Measurements from ENCODE around the gene EIF4A3. TPM values are rescaled to one million over a fixed set of nuclear protein-coding genes. Genes with fewer than 3 reads are reported as not detected.

The EIF4A3 gene
- total RNA-seq, 1 experiment from 2014 or later: 190 TPM

DNA sequence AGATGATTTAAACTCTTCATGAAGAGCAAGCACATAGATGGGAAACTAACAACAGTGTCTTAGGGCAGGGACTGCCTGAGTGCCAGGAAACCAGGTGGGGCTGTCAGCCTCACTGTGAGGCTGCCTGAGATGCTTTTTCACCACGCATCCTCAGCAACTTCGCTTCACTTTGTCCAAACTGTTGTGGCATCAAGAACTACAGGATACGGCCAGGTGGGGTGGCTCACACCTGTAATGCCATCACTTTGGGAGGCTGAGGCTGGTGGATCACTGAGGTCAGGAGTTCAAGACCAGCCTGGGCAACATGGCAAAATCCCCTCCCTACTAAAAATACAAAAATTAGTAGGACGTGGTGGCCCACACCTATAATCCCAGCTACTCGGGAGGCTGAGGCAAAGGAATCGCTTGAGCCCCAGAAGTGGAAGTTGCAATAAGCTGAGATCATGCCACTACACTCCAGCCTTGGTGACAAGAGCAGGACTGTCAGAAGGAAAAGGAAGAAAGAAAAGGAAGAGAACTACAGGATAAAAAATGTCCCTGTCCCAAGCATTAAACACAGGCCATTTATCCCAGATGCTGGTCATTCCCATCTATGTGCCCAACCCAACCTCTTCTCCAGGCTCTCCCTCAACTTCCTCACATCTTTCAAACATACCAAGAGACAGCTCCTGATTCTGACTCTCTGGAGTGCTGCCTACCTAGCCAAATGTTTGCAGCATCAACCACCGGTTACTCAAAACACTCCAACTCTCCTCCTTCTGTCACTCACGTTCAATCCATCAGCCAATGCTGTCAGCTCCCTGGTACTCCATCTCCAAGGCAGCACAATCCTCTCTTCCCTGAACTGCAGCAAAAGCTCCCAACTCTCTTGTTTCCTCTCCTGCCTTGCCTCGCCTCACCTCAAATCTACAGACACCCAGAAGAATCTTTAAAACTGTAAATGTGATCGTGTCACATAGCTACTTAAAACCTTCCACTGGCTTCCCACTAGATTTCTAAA lies 1.6 kb downstream of the EIF4A3 start:
- Mint-ChIP-seq H3K27me3 (ENCODE audit: insufficient read depth, unreplicated experiment) (no peaks in the 10 kb centered on the region), H3K4me1 (ENCODE audit: low read depth, unreplicated experiment) (peaks cover 11% of the 10 kb centered on the region), H3K9me3 (ENCODE audit: unreplicated experiment) (no peaks in the 10 kb centered on the region), H3K36me3 (ENCODE audit: insufficient read depth, unreplicated experiment) (peaks cover 62% of the 10 kb centered on the region), H3K27ac (ENCODE audit: unreplicated experiment) (peak overlapping the region; percentile 55), H3K4me3 (ENCODE audit: unreplicated experiment) (peak overlapping the region; percentile 81)
- TF ChIP-seq, protein P1, sequence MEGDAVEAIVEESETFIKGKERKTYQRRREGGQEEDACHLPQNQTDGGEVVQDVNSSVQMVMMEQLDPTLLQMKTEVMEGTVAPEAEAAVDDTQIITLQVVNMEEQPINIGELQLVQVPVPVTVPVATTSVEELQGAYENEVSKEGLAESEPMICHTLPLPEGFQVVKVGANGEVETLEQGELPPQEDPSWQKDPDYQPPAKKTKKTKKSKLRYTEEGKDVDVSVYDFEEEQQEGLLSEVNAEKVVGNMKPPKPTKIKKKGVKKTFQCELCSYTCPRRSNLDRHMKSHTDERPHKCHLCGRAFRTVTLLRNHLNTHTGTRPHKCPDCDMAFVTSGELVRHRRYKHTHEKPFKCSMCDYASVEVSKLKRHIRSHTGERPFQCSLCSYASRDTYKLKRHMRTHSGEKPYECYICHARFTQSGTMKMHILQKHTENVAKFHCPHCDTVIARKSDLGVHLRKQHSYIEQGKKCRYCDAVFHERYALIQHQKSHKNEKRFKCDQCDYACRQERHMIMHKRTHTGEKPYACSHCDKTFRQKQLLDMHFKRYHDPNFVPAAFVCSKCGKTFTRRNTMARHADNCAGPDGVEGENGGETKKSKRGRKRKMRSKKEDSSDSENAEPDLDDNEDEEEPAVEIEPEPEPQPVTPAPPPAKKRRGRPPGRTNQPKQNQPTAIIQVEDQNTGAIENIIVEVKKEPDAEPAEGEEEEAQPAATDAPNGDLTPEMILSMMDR (IDR thresholded peaks at IDR 0.05; ENCODE audit: insufficient read depth in 1 of 2, low read depth in 1 of 2, low read length in 1 of 2, severe bottlenecking in 1 of 2, unreplicated experiment in 1 of 2): no peak
- intact Hi-C loops (cut with micrococcal nuclease; ENCODE audit: unreplicated experiment): loop anchor here (5.0 kb wide), 1 partner anchor 77 kb away; the partner anchor contains the start of genes SGSH and SLC26A11
- ChIA-PET POLR2A (interaction anchor here (0.6 to 1.7 kb wide), 5 partner anchors 18 to 1878 kb away, joined by 3 to 15 read pairs (median 8); partner anchors contain the start of genes GAA, LRRC45 and SLC26A11), CTCF (interaction anchor here (0.6 to 2.5 kb wide), 2 partner anchors 21 to 44 kb away, joined by 3 to 16 read pairs; partner anchors contain the start of gene GAA)
- no peak for DNase-seq
- H3K4me3 ChIP-seq (ENCODE audit: low read depth, low read length): peak overlapping the region; percentile 99
- peaks cover 10% of the 10 kb centered on the region for H3K4me1 ChIP-seq
- no peaks in the 10 kb centered on the region for H3K27me3 ChIP-seq (replicated peaks; ENCODE audit: control insufficient read depth, insufficient read depth, low read length)
- BruUV-seq (replicated peaks): TSS peak; percentile 47
- H3K36me3 ChIP-seq (ENCODE audit: control insufficient read depth, insufficient read depth, low read length): peaks cover 5% of the 10 kb centered on the region
- H3K9me3 ChIP-seq: no peaks in the 10 kb centered on the region

DNA sequence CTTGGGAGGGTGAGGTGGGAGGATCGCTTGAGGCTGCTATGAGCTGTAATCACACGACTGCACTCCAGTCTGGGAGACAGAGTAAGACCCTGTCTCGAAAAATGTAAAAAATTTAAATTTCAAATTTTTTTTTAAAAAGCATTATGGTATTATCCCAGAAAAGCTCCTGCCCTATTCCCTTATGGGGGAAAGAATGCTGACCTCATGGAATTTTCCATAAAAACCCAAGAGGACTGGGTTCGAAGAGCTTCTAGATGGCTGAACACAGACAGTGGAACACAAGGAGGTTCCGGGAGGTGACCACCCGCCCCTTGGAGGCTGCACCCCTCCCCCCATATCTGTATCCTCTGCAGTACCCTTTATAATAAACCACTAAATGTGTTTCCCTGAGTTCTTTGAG lies 4.0 kb downstream of the EIF4A3 start:
- no TSS peak for BruUV-seq (replicated peaks)
- no peaks in the 10 kb centered on the region for H3K27me3 ChIP-seq (replicated peaks; ENCODE audit: control insufficient read depth, insufficient read depth, low read length)
- no peaks in the 10 kb centered on the region for H3K9me3 ChIP-seq
- H3K4me1 ChIP-seq: peaks cover 10% of the 10 kb centered on the region
- TF ChIP-seq, protein P1 (IDR thresholded peaks at IDR 0.05; ENCODE audit: insufficient read depth in 1 of 2, low read depth in 1 of 2, low read length in 1 of 2, severe bottlenecking in 1 of 2, unreplicated experiment in 1 of 2): no peak
- no peak overlapping the region for H3K4me3 ChIP-seq (ENCODE audit: low read depth, low read length)
- Mint-ChIP-seq H3K27ac (ENCODE audit: unreplicated experiment) (no peak overlapping the region), H3K9me3 (ENCODE audit: unreplicated experiment) (no peaks in the 10 kb centered on the region), H3K27me3 (ENCODE audit: insufficient read depth, unreplicated experiment) (no peaks in the 10 kb centered on the region), H3K4me1 (ENCODE audit: low read depth, unreplicated experiment) (peaks cover 11% of the 10 kb centered on the region), H3K36me3 (ENCODE audit: insufficient read depth, unreplicated experiment) (peaks cover 86% of the 10 kb centered on the region), H3K4me3 (ENCODE audit: unreplicated experiment) (no peak overlapping the region)
- H3K36me3 ChIP-seq (ENCODE audit: control insufficient read depth, insufficient read depth, low read length): peaks cover 5% of the 10 kb centered on the region
- CTCF ChIA-PET: interaction anchor here (1.0 kb wide), 1 partner anchor 19 kb away, joined by 3 read pairs; no protein-coding TSS in a partner anchor
- intact Hi-C loops (cut with micrococcal nuclease; ENCODE audit: unreplicated experiment): no loop called here
- POLR2A ChIA-PET: no interaction called here
- DNase-seq: no peak

DNA sequence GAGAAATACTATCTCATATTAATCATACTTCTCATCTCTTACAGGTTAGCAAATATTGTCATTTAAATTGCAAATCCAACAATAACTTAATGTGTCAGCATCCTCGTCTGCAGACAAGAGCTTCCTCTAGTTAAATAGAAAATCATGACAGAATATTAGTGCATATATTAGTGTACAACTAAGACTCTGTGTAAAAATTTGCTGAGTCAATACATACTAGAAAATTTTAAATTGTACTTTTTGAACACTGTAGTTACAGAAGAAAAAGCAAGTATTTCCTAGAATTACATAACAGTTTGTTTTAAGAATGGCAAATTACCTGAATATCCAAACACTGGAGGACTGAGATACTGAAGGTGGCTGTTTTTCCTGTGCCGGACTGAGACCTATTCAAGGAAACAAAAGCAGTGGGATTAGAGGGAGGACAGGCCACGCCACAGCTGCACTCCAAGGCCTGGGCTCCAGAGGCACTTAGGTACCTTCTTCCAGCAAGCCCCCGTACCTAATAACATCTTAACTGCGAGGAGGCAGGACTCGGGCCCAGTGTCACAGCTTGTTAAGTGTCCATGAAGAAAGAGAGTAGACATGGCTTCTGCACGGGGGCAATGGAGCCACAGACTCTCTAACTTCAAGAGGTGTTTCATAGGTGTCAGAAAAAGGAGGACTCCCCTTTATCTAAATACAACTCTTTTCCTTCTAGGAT lies 5.3 kb downstream of the EIF4A3 start:
- TF ChIP-seq, protein P1 (IDR thresholded peaks at IDR 0.05; ENCODE audit: insufficient read depth in 1 of 2, low read depth in 1 of 2, low read length in 1 of 2, severe bottlenecking in 1 of 2, unreplicated experiment in 1 of 2): no peak
- Mint-ChIP-seq H3K27me3 (ENCODE audit: insufficient read depth, unreplicated experiment) (no peaks in the 10 kb centered on the region), H3K9me3 (ENCODE audit: unreplicated experiment) (no peaks in the 10 kb centered on the region), H3K36me3 (ENCODE audit: insufficient read depth, unreplicated experiment) (peaks cover 90% of the 10 kb centered on the region), H3K27ac (ENCODE audit: unreplicated experiment) (no peak overlapping the region), H3K4me3 (ENCODE audit: unreplicated experiment) (no peak overlapping the region), H3K4me1 (ENCODE audit: low read depth, unreplicated experiment) (peaks cover 11% of the 10 kb centered on the region)
- BruUV-seq (replicated peaks): no TSS peak
- intact Hi-C loops (cut with micrococcal nuclease; ENCODE audit: unreplicated experiment): no loop called here
- POLR2A ChIA-PET: no interaction called here
- Histone ChIP-seq H3K4me1 (peaks cover 10% of the 10 kb centered on the region), H3K4me3 (ENCODE audit: low read depth, low read length) (no peak overlapping the region), H3K36me3 (ENCODE audit: control insufficient read depth, insufficient read depth, low read length) (peaks cover 10% of the 10 kb centered on the region), H3K9me3 (no peaks in the 10 kb centered on the region), H3K27me3 (replicated peaks; ENCODE audit: control insufficient read depth, insufficient read depth, low read length) (no peaks in the 10 kb centered on the region)
- no peak for DNase-seq
- CTCF ChIA-PET: no interaction called here
